Activated T-cell treated with anti-CD3 and anti-CD28 coated beads, Interleukin-2, amount 50 U/mL, for 24 hours (primary cell): ENCODE data around the gene ADAMTS2.

Experiments
- DNase-seq: peaks from one replicate; pipeline ENCODE4 v3.0.0-alpha.2; 2020
- H3K27ac Mint-ChIP-seq: 2 replicates; pipeline ENCODE4 v1.8.0; 2020; ENCODE audit warnings: mild to moderate bottlenecking, mixed read lengths
- H3K27me3 Mint-ChIP-seq: 2 replicates; pipeline ENCODE4 v1.8.0; 2020; ENCODE audit warnings: mixed read lengths
- H3K36me3 Mint-ChIP-seq: 2 replicates; pipeline ENCODE4 v1.8.0; 2020; ENCODE audit warnings: low read depth, mixed read lengths
- H3K4me1 Mint-ChIP-seq: 2 replicates; pipeline ENCODE4 v1.8.0; 2020; ENCODE audit warnings: low read depth, mixed read lengths
- H3K4me3 Mint-ChIP-seq: 2 replicates; pipeline ENCODE4 v1.8.0; 2020; ENCODE audit warnings: mild to moderate bottlenecking, moderate library complexity, mixed read lengths
- H3K9me3 Mint-ChIP-seq: 2 replicates; pipeline ENCODE4 v1.8.0; 2020; ENCODE audit warnings: mixed read lengths

ADAMTS2 gene

GRCh38 chr5:179124273-179124852, 220.9 kb downstream of the ADAMTS2 start:
- Mint-ChIP-seq H3K4me1 (no peaks in the 10 kb centered on the region), H3K27ac (no peak overlapping the region), H3K36me3 (no peaks in the 10 kb centered on the region), H3K9me3 (no peaks in the 10 kb centered on the region), H3K4me3 (no peak overlapping the region), H3K27me3 (no peaks in the 10 kb centered on the region)
- peak; percentile 7 for DNase-seq

GRCh38 chr5:179123491-179124272, 221.6 kb downstream of the ADAMTS2 start:
- Mint-ChIP-seq H3K36me3 (no peaks in the 10 kb centered on the region), H3K27ac (no peak overlapping the region), H3K4me3 (no peak overlapping the region), H3K9me3 (no peaks in the 10 kb centered on the region), H3K27me3 (no peaks in the 10 kb centered on the region), H3K4me1 (no peaks in the 10 kb centered on the region)
- no peak for DNase-seq

DNA sequence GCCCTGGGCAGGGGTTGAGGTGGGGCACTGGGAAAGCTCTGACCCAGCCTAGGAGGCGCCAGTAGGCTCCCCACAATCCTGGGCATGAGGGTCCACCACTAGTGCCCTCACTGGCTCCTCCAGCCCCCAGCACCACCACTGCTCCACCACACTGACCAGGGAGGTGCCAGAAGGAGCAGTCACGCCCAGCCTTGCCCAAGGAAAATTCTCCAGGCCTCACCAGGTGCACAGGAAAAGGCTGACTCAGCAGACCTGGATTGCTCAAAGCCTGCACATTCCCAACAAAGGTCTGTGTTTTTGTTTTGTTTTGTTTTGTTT, 222.2 kb downstream of the ADAMTS2 start:
- Mint-ChIP-seq H3K27ac (no peak overlapping the region), H3K27me3 (no peaks in the 10 kb centered on the region), H3K36me3 (no peaks in the 10 kb centered on the region), H3K4me3 (no peak overlapping the region), H3K4me1 (no peaks in the 10 kb centered on the region), H3K9me3 (no peaks in the 10 kb centered on the region)
- DNase-seq = no peak

GRCh38 chr5:179122411-179123108, 222.7 kb downstream of the ADAMTS2 start:
- no peaks in the 10 kb centered on the region for H3K27me3 Mint-ChIP-seq
- no peaks in the 10 kb centered on the region for H3K9me3 Mint-ChIP-seq
- no peak overlapping the region for H3K4me3 Mint-ChIP-seq
- DNase-seq = peak; percentile 19
- H3K4me1 Mint-ChIP-seq = no peaks in the 10 kb centered on the region
- H3K27ac Mint-ChIP-seq = no peak overlapping the region
- H3K36me3 Mint-ChIP-seq = no peaks in the 10 kb centered on the region

DNA sequence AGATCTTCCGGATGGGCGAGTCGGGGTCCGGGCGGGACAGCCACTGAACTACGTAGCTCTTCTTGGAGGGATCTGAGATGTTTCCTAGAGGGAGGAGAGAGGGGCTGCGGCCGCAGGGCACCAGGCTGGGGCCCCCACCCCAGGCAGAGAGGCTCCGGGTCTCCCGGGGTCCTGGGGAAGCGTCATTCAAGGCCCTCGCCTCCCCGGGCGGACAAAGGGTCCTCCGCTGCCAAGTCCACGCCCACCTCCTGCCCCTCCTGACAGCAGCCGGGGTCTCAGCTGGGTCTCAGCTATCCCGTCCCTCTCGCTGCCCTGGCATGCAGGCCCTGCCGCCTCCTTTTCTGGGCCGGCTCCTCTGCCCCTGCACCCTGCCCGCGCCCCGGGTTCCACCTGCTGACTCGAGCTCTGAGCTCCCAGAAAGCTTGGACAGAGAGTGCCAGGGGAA, 223.6 kb downstream of the ADAMTS2 start:
- Mint-ChIP-seq H3K4me1 (no peaks in the 10 kb centered on the region), H3K9me3 (peaks cover under 1% of the 10 kb centered on the region), H3K36me3 (no peaks in the 10 kb centered on the region), H3K27ac (no peak overlapping the region), H3K4me3 (no peak overlapping the region), H3K27me3 (no peaks in the 10 kb centered on the region)
- DNase-seq = peak; percentile 12

- DNase-seq = no peak
- no peak overlapping the region for H3K27ac Mint-ChIP-seq
- H3K27me3 Mint-ChIP-seq = no peaks in the 10 kb centered on the region
- H3K9me3 Mint-ChIP-seq = peaks cover 5% of the 10 kb centered on the region
- H3K4me3 Mint-ChIP-seq = no peak overlapping the region
- no peaks in the 10 kb centered on the region for H3K4me1 Mint-ChIP-seq
- H3K36me3 Mint-ChIP-seq = no peaks in the 10 kb centered on the region
These were observed 224.2 kb downstream of the ADAMTS2 start for GRCh38 chr5:179120951-179121666.

- no peak for DNase-seq
- Mint-ChIP-seq H3K27ac (no peak overlapping the region), H3K36me3 (no peaks in the 10 kb centered on the region), H3K4me3 (no peak overlapping the region), H3K27me3 (no peaks in the 10 kb centered on the region), H3K9me3 (peaks cover 5% of the 10 kb centered on the region), H3K4me1 (no peaks in the 10 kb centered on the region)
These were observed 224.8 kb downstream of the ADAMTS2 start for GRCh38 chr5:179120421-179120861.

DNA sequence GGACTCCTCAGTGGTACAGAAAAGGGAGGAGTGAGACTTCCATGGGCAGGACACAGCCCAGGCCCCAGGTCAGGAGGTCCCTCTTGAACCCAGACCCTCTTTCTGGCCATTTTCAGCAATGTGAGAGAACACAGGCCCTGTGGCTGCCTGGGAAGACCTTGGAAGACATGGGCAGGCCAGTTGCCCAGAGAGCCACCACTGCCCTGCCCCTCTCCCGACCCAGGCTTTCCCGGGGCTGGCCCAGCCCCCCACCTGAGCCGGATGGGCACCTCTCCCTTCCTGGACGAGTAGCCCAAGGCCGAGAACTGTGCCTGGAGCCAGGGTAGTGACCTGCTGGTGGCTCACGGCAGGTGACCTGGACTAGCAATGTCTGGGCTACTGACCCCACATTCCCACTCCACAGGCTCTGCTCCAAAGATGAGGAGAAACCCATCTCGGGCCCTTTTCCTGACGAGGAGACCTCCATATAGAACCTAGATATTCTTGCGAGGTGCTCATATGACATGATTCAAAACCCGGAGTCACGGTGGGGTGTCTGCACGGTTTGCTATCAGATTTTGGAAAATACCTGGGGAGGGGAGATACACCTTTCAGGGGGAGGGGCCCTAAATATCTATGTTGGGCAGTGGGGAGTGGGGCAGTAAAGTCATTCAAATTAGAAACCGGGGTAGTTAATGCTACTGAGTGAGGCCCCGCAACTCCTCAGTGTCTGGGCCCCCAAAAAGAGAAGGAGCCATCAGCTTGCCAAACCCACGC, 225.7 kb downstream of the ADAMTS2 start:
- Mint-ChIP-seq H3K27me3 (no peaks in the 10 kb centered on the region), H3K27ac (no peak overlapping the region), H3K4me3 (no peak overlapping the region), H3K9me3 (peaks cover 13% of the 10 kb centered on the region), H3K4me1 (no peaks in the 10 kb centered on the region), H3K36me3 (no peaks in the 10 kb centered on the region)
- DNase-seq = no peak

GRCh38 chr5:179118756-179119414, 226.4 kb downstream of the ADAMTS2 start:
- Mint-ChIP-seq H3K4me1 (no peaks in the 10 kb centered on the region), H3K27me3 (no peaks in the 10 kb centered on the region), H3K27ac (no peak overlapping the region), H3K9me3 (peaks cover 20% of the 10 kb centered on the region), H3K36me3 (no peaks in the 10 kb centered on the region), H3K4me3 (no peak overlapping the region)
- no peak for DNase-seq

DNA sequence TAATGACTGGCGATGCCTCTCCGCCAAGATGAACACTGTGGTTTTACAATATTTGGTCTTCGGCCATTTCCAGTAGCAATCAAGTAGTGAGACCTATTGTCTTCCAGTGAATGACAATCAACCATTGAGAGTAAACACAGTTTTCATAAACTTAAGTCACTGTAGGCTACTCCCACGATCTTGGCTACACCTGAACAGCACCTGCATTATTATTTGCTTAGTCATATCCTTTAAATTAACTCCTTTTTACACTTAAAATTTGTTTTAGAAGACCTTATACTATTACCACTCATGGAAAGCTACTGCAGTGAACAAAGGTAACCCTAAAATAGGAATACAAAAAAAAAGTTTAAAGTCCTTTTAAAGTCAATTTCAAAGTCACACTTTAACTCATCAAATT, 226.9 kb downstream of the ADAMTS2 start:
- Mint-ChIP-seq H3K4me3 (no peak overlapping the region), H3K36me3 (no peaks in the 10 kb centered on the region), H3K4me1 (no peaks in the 10 kb centered on the region), H3K9me3 (peaks cover 25% of the 10 kb centered on the region), H3K27ac (no peak overlapping the region), H3K27me3 (no peaks in the 10 kb centered on the region)
- no peak for DNase-seq

GRCh38 chr5:179115845-179116524, 229.3 kb downstream of the ADAMTS2 start:
- Mint-ChIP-seq H3K27ac (no peak overlapping the region), H3K27me3 (no peaks in the 10 kb centered on the region), H3K4me1 (no peaks in the 10 kb centered on the region), H3K4me3 (no peak overlapping the region), H3K36me3 (no peaks in the 10 kb centered on the region), H3K9me3 (peaks cover 36% of the 10 kb centered on the region)
- no peak for DNase-seq

DNA sequence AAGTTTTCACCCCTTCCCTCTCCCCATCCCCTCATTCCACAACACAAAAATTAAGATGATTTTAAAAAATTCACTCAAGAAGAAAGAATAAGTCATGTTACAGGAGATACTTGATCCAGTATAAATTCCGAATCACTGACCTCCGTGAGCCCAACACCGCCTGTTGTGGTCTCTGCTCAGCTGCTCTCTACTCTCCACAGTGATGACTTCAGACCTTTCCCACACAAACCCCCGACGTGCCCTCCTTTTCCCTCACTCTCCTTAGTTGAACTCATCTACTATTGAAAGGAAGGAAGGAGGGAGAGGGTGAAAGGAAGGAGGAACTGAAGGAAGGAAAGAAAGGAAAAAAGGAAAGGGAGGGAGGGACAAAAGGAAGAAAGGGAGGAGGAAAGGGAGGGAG, 230.0 kb downstream of the ADAMTS2 start:
- no peaks in the 10 kb centered on the region for H3K27me3 Mint-ChIP-seq
- no peak overlapping the region for H3K4me3 Mint-ChIP-seq
- no peaks in the 10 kb centered on the region for H3K4me1 Mint-ChIP-seq
- no peak for DNase-seq
- H3K36me3 Mint-ChIP-seq = no peaks in the 10 kb centered on the region
- H3K9me3 Mint-ChIP-seq = peaks cover 36% of the 10 kb centered on the region
- no peak overlapping the region for H3K27ac Mint-ChIP-seq

- Mint-ChIP-seq H3K27ac (no peak overlapping the region), H3K36me3 (no peaks in the 10 kb centered on the region), H3K9me3 (peaks cover 36% of the 10 kb centered on the region), H3K4me1 (no peaks in the 10 kb centered on the region), H3K4me3 (no peak overlapping the region), H3K27me3 (no peaks in the 10 kb centered on the region)
- DNase-seq = no peak
These were observed 230.5 kb downstream of the ADAMTS2 start for GRCh38 chr5:179114756-179115155.
